Activated CD8-positive, alpha-beta memory T cell treated with anti-CD3 and anti-CD28 coated beads for 4 hours (primary cell): ENCODE data around the gene MCM9.
"Not testable (repeated sequence)": the region's sequence is repeated elsewhere in the genome, so short reads cannot be mapped to it uniquely, and the experiment has no call there.

Experiments used
- DNase-seq, 2 donors: peaks; one replicate each; pipeline ENCODE4 v3.0.0-alpha.2; 2020; ENCODE audit warnings: low read depth in 2 of 2

MCM9 gene

DNA sequence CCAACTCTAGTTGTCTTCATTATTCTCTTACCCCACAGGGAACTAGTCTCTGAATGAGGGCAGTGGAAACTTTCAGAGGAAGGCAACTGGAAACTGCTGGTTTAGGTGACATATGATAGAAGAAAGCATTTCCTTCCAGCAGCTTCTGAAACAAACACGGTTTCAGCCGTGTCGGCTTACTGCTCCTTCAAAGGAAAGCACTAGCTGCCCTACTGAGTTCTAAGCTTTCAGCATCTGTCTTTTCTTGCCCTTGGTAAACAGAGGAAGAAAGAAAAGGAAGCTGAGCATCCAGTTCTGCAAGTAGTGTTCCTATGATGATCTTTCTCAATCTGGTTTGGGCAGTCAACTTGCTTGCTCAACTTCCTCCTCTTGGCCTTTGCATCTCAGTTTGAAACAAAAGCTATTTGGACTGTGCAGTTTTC, 166.0 kb downstream of the MCM9 start:
- no peak for DNase-seq

DNA sequence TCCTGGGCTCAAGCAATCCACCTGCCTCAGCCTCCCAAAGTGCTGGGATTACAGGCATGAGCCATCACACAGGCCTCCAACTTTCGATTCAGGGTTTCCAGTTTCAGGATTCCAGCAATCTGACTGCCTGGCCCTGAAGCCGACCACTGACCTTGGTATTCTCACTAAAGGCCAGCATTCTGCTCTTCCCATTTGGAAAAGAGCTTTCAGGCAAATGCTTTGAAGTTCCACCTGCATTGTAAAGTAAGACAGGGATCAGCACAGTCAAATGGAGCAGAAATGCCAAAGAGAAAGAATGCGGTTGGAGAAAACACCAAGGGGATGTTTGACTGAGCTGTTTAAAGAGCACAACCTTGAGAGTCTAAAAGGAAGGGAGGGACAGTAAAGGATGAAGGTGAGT, 166.5 kb downstream of the MCM9 start:
- no peak for DNase-seq

DNA sequence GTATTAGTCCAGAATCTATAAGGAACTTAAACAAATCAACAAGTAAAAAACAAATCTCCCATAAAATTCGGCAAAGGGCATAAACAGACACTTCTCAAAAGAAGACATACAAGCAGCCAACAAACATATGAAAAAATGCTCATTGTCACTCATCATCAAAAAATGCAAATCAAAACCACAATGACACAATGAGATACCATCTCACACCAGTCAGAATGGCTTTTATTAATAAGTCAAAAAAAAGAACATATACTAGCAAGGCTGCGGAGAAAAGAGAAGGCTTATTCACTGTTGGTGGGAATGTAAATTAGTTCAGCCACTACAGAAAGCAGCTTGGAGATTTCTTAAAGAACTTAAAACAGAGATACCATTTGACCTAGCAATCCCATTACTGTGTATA, 169.6 kb downstream of the MCM9 start:
- not testable (repeated sequence) for DNase-seq

DNA sequence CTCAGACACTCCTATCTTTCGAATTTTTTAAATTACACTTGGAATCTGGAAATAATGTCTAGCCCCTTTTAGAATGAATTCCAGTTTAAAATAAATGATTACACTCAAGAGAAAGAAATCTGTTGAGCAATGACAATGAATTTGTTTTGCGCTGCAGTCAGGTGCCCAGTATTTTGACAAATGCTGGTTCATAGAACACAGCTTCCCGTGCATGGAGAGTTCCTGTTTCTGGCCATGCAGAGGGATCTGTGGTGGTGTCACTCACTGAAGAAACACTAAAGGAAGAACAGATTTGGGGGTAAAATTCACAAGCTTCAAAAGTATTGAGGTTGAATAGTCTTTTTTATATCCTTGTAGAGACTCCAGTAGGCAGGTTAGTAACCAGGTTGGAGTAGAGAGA, 170.2 kb downstream of the MCM9 start:
- no peak for DNase-seq
